ENCODE results near the gene INAFM2.

Gene INAFM2

GRCh38 chr15:40279437-40280141 is 43.9 kb upstream of the INAFM2 start:
- ATAC-seq = peak; percentile 82
- TF ChIP-seq ESRRG (CRISPR knock-in tag; IDR thresholded peaks at IDR 0.05) (no peak), SNAI2 (CRISPR knock-in tag; IDR thresholded peaks at IDR 0.05) (no peak)

- no peak for ATAC-seq
- TF ChIP-seq PATZ1 (CRISPR knock-in tag; IDR thresholded peaks at IDR 0.05; ENCODE audit: borderline replicate concordance) = no peak
- TF ChIP-seq RARB (CRISPR knock-in tag; IDR thresholded peaks at IDR 0.05) = no peak
- TF ChIP-seq BACH2 (CRISPR knock-in tag; IDR thresholded peaks at IDR 0.05; ENCODE audit: borderline replicate concordance) = no peak
- no peak for TF ChIP-seq GLIS3 (CRISPR knock-in tag; IDR thresholded peaks at IDR 0.05)
- no peak for TF ChIP-seq TCF4 (CRISPR knock-in tag; IDR thresholded peaks at IDR 0.05; ENCODE audit: borderline replicate concordance)
- no peak for TF ChIP-seq ZNF70 (CRISPR knock-in tag; IDR thresholded peaks at IDR 0.05)
- no peak for TF ChIP-seq CSRNP3 (CRISPR knock-in tag; IDR thresholded peaks at IDR 0.05)
- TF ChIP-seq OSR1 (CRISPR knock-in tag; IDR thresholded peaks at IDR 0.05) = no peak
- no peak for TF ChIP-seq ZFP3 (CRISPR knock-in tag; IDR thresholded peaks at IDR 0.05)
Observed at GRCh38 chr15:40280260-40281056, 43.0 kb upstream of the INAFM2 start.

- no peak for ATAC-seq
- TF ChIP-seq ZNF8 (CRISPR knock-in tag; IDR thresholded peaks at IDR 0.05) = no peak
Observed at GRCh38 chr15:40281057-40281800, 42.3 kb upstream of the INAFM2 start.

- TF ChIP-seq RARB (CRISPR knock-in tag; IDR thresholded peaks at IDR 0.05) = no peak
- no peak for TF ChIP-seq ARNTL (CRISPR knock-in tag; IDR thresholded peaks at IDR 0.05; ENCODE audit: borderline replicate concordance, low read depth)
- no peak for TF ChIP-seq OSR1 (CRISPR knock-in tag; IDR thresholded peaks at IDR 0.05)
- TF ChIP-seq ZNF565 (CRISPR knock-in tag; conservative IDR thresholded peaks at IDR 0.05; ENCODE audit: low read depth) = no peak
- no peak for TF ChIP-seq GLIS3 (CRISPR knock-in tag; IDR thresholded peaks at IDR 0.05)
- no peak for TF ChIP-seq ZFP3 (CRISPR knock-in tag; IDR thresholded peaks at IDR 0.05)
- no peak for TF ChIP-seq ZNF8 (CRISPR knock-in tag; IDR thresholded peaks at IDR 0.05)
- no peak for TF ChIP-seq CSDC2 (CRISPR knock-in tag; IDR thresholded peaks at IDR 0.05)
- TF ChIP-seq ISL1 (CRISPR knock-in tag; IDR thresholded peaks at IDR 0.05) = no peak
- TF ChIP-seq ZC3H10 (CRISPR knock-in tag; IDR thresholded peaks at IDR 0.05) = no peak
- TF ChIP-seq ZNF70 (CRISPR knock-in tag; IDR thresholded peaks at IDR 0.05) = no peak
- no peak for TF ChIP-seq ZFP30 (CRISPR knock-in tag; IDR thresholded peaks at IDR 0.05)
- no peak for TF ChIP-seq TCF4 (CRISPR knock-in tag; IDR thresholded peaks at IDR 0.05; ENCODE audit: borderline replicate concordance)
- no peak for TF ChIP-seq POU6F1 (CRISPR knock-in tag; IDR thresholded peaks at IDR 0.05; ENCODE audit: borderline replicate concordance, low read depth)
- no peak for TF ChIP-seq BACH2 (CRISPR knock-in tag; IDR thresholded peaks at IDR 0.05; ENCODE audit: borderline replicate concordance)
- no peak for TF ChIP-seq PPARA (CRISPR knock-in tag; IDR thresholded peaks at IDR 0.05; ENCODE audit: borderline replicate concordance)
- TF ChIP-seq TSHZ2 (CRISPR knock-in tag; IDR thresholded peaks at IDR 0.05) = no peak
- no peak for ATAC-seq
Observed at GRCh38 chr15:40281801-40282146, 41.7 kb upstream of the INAFM2 start.
